GM18505 (cell line): ENCODE results near the gene OIP5.
"Not testable (repeated sequence)": the region's sequence is repeated elsewhere in the genome, so short reads cannot be mapped to it uniquely, and the experiment has no call there.

Experiments used
- ATAC-seq: cut with Tn5 transposase; IDR thresholded peaks from one replicate; pipeline ENCODE4 v1.9.1; 2021; ENCODE audit not compliant: unreplicated experiment
- POLR2A ChIP-seq: IDR thresholded peaks from 4 replicates; pipeline ENCODE4 v1.6.1; 2011; ENCODE audit warnings: borderline replicate concordance; ENCODE audit not compliant: insufficient read depth, insufficient read length; ENCODE audit errors: extremely low read depth

Gene OIP5

GRCh38 chr15:41262571-41262970 is 69.8 kb downstream of the OIP5 start:
- no peak for TF ChIP-seq POLR2A
- ATAC-seq: no peak

GRCh38 chr15:41260924-41261323 is 71.5 kb downstream of the OIP5 start:
- ATAC-seq: not testable (repeated sequence)

GRCh38 chr15:41259546-41260189 is 72.7 kb downstream of the OIP5 start:
- no peak for ATAC-seq
- TF ChIP-seq POLR2A: no peak
